HL-60 (cell line): ENCODE results near the gene MRAP2.

ENCODE experiments used
- DNase-seq, 2 experiments: peaks; one replicate each; pipeline ENCODE4 v3.0.0-alpha.2; 2010 to 2020; ENCODE audit warnings: low read depth in 1 of 2, low spot score in 1 of 2
- H3K27ac ChIP-seq: fragments of 250-450 bp; sonication (Bioruptor Pico); replicated peaks from 2 replicates; pipeline ENCODE4 v1.5.1; 2020; ENCODE audit warnings: mild to moderate bottlenecking, moderate library complexity
- H3K27me3 ChIP-seq: fragments of 250-450 bp; sonication (Bioruptor Pico); 2 replicates; pipeline ENCODE4 v1.5.1; 2021; ENCODE audit warnings: mild to moderate bottlenecking, moderate library complexity; ENCODE audit not compliant: insufficient read depth, poor library complexity, severe bottlenecking
- H3K4me3 ChIP-seq: replicated peaks from 2 replicates; pipeline ENCODE4 v1.5.1; 2011; ENCODE audit warnings: mild to moderate bottlenecking, control low read depth, low read length; ENCODE audit not compliant: insufficient read depth
- CTCF ChIP-seq: IDR thresholded peaks from one replicate; pipeline ENCODE4 v1.5.1; 2011; ENCODE audit warnings: low read length, control low read depth, inconsistent platforms; ENCODE audit not compliant: insufficient read depth
- GABPA ChIP-seq: IDR thresholded peaks from 2 replicates; pipeline ENCODE4 v1.6.1; 2012; ENCODE audit warnings: low read depth
- POLR2AphosphoS5 ChIP-seq: IDR thresholded peaks from 2 replicates; pipeline ENCODE4 v1.6.1; 2012; ENCODE audit warnings: low read depth
- REST ChIP-seq: IDR thresholded peaks from 2 replicates; pipeline ENCODE4 v1.6.1; 2012; ENCODE audit warnings: low read depth; ENCODE audit not compliant: insufficient replicate concordance
- SPI1 ChIP-seq: IDR thresholded peaks from 2 replicates; pipeline ENCODE4 v1.6.1; 2012; ENCODE audit warnings: low read depth, mild to moderate bottlenecking, borderline replicate concordance

MRAP2 gene

GRCh38 chr6:84003131-84003530 is 30.4 kb upstream of the MRAP2 start:
- Histone ChIP-seq H3K27me3 (no peaks in the 10 kb centered on the region), H3K4me3 (no peak overlapping the region), H3K27ac (no peak overlapping the region)
- TF ChIP-seq POLR2AphosphoS5 (no peak), CTCF (no peak), SPI1 (no peak), GABPA (no peak), REST (no peak)
- DNase-seq = no peak

GRCh38 chr6:84003654-84004053 is 29.9 kb upstream of the MRAP2 start:
- TF ChIP-seq REST (no peak), CTCF (no peak), GABPA (no peak), POLR2AphosphoS5 (no peak), SPI1 (no peak)
- H3K27ac ChIP-seq = no peak overlapping the region
- no peak for DNase-seq

GRCh38 chr6:84007871-84008270 is 25.7 kb upstream of the MRAP2 start:
- no peak overlapping the region for H3K4me3 ChIP-seq
- peak in 1 of 2 experiments; percentile 57 for DNase-seq
- peak overlapping the region; percentile 30; the same call in 1 of the 2 replicates for H3K27ac ChIP-seq
- H3K27me3 ChIP-seq = no peaks in the 10 kb centered on the region
- TF ChIP-seq SPI1 = no peak; the same call in 1 of the 2 replicates
- TF ChIP-seq GABPA = no peak
- no peak for TF ChIP-seq REST
- no peak for TF ChIP-seq CTCF
- TF ChIP-seq POLR2AphosphoS5 = no peak

More at GRCh38 chr6:84003654-84004053, 29.9 kb upstream of the MRAP2 start:
- no peaks in the 10 kb centered on the region for H3K27me3 ChIP-seq
- no peak overlapping the region for H3K4me3 ChIP-seq
